Glomerular endothelial cell (primary cell): ENCODE data around the gene MEGF11. TPM values are rescaled to one million over a fixed set of nuclear protein-coding genes. Genes with fewer than 3 reads are reported as not detected.

ENCODE experiments used
- total RNA-seq: library from RNA; depleted of rRNA; stranded (reverse); fragments of >200 nt; gene quantifications from 2 replicates; pipeline ENCODE4 v1.2.3, GENCODE V29; 2015

Gene MEGF11
- total RNA-seq, 1 donor from 2014 or later, result 0.18 TPM

Other genes with a start within 250 kb of the MEGF11 start
- gene DIS3L, start 39.8 kb upstream of the MEGF11 start, total RNA-seq, result 9.1 and 11.3 TPM in 2 replicates
- gene TIPIN, start 102.9 kb upstream of the MEGF11 start, total RNA-seq, result 2.7 and 3.6 TPM in 2 replicates
- gene MAP2K1, start 133.2 kb upstream of the MEGF11 start, total RNA-seq, result 52.8 and 78.8 TPM in 2 replicates
- gene SNAPC5, start 244.0 kb upstream of the MEGF11 start, total RNA-seq, result 12.1 and 24.7 TPM in 2 replicates